GM18499 (cell line): ENCODE measurements around the gene WTAP.
A peak's percentile ranks its signal among the peaks of the same experiment; 100 is the strongest.
"Not testable (repeated sequence)": the region's sequence is repeated elsewhere in the genome, so short reads cannot be mapped to it uniquely, and the experiment has no call there.

Experiments
- ATAC-seq: cut with Tn5 transposase; IDR thresholded peaks from one replicate; pipeline ENCODE4 v1.9.1; 2021; ENCODE audit warnings: moderate number of reproducible peaks; ENCODE audit not compliant: insufficient read depth, unreplicated experiment

WTAP gene

GRCh38 chr6:159759645-159760044, 32.3 kb downstream of the WTAP start:
- ATAC-seq, result no peak

DNA sequence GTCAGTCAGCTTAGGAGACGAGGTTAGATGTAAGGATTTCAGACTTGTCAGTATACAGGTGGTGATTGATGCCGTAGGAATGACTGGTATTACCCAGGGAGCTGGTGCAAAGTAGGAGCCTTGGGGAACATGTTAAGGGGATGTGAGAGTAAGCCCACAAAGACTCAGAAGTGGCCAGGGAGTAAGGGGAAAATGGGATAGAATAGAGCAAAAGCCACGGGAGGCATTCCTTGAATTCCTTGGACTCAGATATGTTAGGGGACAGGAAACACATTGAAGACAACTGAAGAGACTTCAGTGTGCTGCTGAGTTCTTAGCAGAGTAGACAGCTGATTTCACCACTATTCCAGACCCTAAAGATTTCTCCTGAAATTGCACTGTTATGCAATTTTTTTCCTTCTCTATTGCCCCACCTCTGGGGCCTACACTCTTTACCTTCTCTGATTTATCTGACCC, 33.3 kb downstream of the WTAP start:
- ATAC-seq, result no peak

DNA sequence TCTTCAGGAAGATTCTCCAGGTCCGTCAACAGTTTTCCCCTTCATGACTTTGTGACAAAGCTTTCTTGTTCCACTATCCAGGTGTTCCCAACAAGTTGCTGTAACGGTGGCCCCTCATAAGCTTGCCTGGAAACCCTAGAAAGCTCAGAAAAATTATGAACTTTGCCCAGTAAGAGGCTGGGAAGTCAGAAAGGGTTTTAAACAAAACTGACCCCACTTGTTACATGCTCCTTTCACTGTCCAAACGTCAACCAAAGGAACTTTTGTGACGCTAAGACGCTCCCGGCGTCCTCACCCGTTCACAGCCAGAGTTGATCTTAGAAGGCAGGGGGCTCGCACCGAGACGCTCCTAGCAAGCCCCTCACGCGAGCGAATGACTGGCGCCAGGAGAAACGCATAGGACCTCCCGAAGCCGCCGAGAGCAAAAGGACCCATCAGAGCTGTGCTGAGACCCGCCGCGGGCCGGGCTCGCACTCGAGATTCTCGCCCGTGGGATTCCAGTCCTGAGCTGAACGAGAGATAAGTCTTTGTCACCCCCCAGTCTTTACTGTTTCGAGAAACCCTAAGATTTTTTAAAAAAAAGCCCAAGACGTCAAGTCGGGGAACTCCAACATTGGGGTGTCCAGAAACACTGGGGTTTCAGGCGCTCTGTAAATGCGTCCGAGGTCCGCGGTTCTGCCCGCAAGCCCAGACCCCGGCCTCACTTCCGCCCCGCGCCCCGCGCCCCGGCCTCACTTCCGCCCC, 34.0 kb downstream of the WTAP start:
- peak; percentile 1 for ATAC-seq

DNA sequence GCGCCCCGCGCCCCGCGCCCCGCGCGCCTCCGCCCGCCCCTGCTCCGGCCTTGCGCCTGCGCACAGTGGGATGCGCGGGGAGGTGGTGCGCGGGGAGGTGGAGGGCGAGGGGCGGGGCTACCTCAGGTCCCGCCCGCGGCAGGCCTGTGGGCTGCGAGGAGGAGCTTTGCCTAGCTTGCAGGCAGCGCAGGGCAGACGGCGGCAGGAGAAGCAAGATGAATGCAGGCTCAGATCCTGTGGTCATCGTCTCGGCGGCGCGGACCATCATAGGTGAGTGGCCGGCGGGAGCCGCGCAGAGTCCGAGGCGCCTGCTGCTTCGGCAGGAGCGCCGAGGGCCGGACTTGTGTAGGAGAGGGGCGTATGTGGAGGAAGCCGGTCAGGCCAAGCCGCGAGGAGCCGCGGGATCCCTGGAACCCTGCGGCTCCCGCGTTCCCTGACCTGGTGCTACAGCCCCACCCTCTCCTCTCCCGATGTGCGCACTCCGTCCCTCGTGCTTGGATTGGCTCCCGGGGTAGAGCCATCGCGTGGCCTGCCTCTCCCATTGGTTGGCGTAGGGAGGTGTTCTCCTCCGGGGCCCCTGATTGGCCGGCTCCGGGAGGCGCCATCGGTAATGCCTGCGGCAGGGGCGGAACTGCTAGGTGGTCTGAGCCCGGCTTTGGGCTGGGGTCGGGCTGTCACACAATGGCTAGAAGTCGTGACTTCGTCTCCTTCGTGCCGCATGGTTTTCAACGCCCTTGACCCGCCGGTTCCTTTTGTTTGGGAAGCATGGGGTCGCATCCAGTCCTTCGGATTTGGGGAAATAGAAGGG, 34.8 kb downstream of the WTAP start, which contains the start of gene ACAT2:
Gene ACAT2 (plus strand): TSS at position 173 of the 808 bp plus-strand sequence. CDS start 43 bp downstream, at position 216.
- ATAC-seq, result peak; percentile 90

DNA sequence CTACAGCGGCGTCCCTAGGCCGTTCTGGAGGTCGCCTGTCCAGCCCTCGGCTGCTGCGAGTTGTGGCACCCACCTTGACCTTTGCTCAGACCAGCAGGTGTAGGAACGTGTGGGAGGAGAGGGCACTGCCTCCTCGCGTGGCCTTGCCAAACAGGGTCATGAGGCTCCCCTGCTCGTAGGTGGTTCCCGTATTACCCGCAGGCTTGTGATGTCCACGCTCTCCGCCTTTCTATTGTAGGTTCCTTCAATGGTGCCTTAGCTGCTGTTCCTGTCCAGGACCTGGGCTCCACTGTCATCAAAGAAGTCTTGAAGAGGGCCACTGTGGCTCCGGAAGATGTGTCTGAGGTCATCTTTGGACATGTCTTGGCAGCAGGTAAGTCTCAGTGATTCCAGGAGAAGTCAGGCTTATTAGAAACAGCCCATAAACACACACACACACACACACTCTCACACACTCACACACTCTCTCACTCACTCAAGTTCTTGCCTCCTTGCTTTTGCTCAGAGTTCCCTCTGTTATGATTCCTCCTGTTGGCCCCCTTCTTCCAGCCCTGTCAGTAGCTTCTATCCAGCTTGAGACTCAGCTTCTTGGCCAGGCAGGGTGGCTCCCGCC, 35.5 kb downstream of the WTAP start:
- ATAC-seq, result peak; percentile 8

DNA sequence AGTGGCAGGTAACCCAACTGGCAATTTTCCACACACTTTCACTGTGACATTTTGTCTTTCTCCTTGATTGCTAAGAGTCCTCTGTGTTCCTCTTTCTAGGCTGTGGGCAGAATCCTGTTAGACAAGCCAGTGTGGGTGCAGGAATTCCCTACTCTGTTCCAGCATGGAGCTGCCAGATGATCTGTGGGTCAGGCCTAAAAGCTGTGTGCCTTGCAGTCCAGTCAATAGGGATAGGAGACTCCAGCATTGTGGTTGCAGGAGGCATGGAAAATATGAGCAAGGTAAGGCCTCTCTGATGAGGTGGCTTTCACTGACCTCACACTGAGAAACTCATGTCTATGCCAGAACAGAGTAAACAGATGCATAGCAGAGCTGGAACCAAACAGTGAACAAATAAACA, 39.6 kb downstream of the WTAP start:
- ATAC-seq, result no peak

DNA sequence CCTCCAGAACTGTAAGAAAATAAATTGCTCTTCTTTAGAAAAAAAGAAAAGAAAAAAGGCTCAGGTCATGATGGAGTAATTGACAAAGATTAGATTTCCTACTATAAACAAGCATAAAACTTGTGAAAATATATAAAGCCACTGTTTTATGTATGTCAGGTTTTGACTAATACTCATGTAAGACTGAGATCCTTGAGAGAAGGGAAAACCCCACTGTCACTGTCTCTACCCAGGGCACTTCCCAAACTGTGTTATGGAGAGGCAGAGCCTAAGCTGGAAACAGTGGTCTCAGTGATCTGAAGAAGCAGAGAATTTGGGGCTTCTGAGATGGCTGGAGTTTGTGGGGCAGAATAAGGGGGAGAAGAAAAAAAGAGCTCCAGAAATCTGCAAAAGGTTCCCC, 42.2 kb downstream of the WTAP start:
- no peak for ATAC-seq

DNA sequence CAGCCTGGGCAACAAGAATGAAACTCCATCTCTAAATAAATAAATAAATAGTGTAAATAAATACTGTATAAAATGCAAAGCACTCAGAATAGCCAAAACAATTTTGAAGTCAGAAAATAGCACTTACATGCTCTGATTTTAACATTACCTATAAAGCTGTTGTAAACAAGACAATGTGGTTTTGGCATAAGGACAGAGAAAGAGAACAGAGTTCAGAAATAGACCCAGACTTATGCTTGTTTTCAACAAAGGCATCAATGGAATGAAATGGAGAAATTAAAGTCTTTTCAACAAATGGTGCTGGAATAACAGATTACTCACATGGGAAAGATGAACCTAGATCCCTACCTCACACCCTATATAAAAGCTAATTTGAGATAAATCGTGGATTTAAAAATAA, 44.9 kb downstream of the WTAP start:
- ATAC-seq, result no peak

GRCh38 chr6:159777240-159777904, 50.1 kb downstream of the WTAP start:
- no peak for ATAC-seq

- ATAC-seq, result no peak
Observed at GRCh38 chr6:159778131-159778530, 50.8 kb downstream of the WTAP start.

DNA sequence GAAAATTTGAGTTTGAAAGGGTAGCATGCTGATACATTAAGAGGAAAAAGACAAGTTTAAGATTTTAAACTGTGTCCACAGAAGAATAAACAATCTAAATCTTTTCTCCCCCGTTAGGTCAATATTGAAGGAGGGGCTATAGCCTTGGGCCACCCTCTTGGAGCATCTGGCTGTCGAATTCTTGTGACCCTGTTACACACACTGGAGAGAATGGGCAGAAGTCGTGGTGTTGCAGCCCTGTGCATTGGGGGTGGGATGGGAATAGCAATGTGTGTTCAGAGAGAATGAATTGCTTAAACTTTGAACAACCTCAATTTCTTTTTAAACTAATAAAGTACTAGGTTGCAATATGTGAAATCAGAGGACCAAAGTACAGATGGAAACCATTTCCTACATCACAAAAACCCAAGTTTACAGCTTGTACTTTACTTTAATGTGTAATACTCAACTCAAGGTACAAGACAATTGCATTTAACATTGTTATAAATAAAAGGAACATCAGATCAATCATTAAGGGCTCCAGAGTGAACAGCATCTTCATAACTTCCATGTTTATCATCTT, 51.3 kb downstream of the WTAP start:
- no peak for ATAC-seq

- no peak for ATAC-seq
Observed at GRCh38 chr6:159788276-159788675, 61.0 kb downstream of the WTAP start.

GRCh38 chr6:159788753-159789376, 61.6 kb downstream of the WTAP start:
- ATAC-seq, result no peak

DNA sequence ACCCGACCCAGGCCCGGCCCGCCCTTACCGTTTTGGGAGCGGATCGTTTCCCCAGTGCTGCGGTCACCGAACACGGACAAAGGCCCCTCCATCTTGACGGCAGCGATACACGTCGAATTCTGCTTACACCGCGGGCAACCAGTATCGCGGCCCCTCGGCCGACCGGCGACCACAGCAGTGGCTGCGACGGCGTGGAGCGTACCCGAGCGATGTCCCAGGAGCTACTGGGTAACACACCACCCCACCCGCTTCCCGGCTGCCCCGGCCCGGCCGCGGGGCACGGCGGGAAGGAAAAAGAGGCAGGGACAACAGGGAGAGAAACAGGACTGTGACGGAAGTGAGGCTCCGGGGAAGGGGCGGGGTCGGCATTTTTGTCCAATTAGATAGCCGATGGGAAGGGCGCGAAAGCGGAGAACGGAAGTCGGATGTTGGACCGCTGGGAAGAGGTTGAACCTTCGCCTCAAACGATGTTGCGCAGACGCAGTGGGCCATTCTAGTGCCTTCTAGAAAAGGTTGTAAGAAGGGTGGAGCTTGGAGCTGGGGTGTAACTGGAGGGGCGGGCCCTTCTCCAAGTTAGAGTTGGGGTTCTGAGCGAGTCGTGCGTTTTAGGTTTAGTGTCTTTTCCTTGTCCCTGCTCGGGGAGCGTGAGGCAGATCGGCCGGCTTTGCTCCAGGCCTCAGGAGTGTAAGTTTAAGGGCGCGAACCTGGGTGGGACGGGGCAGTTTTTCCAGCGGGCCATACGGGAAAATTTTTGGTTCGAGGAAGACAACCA, 62.3 kb downstream of the WTAP start, which contains the start of gene TCP1:
Gene TCP1 (minus strand): TSS at position 226 of the 772 bp plus-strand sequence. CDS start 134 bp downstream, at position 92.
- ATAC-seq, result peak; percentile 52

DNA sequence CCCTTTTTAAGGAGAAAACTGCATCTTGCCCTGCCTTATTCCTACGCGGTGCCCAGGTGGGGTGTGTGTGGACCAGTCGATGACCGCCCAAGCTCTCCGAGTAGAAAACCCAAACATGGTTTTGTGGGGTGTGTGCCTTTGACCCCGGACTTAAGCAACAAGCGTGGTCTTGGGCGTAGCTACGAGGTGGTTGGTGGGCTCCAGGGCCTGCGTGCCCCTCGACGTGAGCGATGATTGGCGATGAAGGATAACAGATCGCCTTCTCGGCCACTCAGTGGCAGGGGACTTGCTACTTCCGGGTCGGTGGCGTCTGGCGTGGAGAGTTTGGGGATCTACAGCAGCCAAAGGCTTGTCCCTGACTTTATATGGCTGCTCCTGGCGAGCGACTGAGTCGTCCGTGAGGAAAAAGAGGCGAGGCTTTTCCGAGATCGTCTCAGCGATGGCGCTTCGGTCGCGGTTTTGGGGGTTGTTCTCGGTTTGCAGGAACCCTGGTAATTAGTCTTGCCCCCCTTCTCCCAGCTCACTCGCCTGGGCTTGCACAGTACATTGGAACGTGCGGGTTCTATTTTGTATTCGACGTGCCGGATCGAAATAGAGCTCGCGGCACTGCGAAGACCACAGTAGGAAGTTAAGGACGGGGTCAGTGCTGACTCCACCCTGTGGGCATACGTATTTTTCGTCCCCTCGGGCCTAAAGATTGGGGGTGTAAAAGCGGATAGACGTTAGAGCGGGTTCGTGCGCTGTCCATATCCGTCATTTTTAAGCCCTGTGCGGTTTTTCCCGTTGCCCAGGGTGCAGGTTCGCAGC, 63.0 kb downstream of the WTAP start, which contains the start of gene MRPL18:
Gene MRPL18 (plus strand): TSS at position 319 of the 807 bp plus-strand sequence. CDS start 121 bp downstream, at position 440.
- peak; percentile 75 for ATAC-seq

DNA sequence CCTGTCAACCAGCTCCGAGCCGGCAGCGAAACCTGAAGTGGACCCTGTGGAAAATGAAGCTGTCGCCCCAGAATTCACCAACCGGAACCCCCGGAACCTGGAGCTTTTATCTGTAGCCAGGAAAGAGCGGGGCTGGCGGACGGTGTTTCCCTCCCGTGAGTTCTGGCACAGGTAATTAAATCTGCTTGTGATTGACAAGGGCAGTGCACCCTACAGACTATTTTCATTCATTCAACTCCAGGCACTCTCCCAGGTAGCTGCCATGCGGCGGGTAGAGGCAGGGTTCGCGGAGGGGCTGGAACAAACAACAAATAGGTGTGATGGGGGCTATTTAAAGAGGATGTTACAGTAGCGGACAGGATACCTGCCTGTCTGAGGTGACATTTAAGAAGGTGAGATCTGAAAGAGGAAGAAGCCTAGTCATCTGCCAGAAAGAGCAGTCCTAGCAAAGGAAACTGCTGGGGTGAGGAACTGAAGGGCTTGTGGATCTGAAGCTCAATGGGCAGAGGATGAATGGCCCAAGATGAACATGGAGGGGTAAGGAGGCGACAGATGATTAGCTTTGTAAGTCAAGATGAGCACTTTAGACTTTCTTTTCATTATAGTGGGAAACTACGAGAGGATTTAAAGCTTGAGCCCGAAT, 63.8 kb downstream of the WTAP start:
- ATAC-seq, result no peak

DNA sequence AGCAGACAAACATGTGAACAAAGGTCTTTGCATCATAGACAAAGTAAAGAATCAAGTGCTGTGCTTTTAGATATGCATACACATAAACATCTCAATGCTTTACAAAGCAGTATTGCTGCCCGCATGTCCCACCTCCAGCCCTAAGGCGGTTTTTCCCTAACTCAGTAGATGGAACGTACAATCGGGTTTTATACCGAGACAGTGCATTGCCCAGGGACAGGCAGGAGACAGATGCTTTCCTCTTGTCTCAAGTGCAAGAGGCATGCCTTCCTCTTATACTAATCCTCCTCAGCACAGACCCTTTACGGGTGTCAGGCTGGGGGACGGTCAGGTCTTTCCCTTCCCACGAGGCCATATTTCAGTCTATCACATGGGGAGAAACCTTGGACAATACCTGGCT, 67.7 kb downstream of the WTAP start:
- ATAC-seq, result not testable (repeated sequence)
